A549 treated with AZD9567 at 1 μM for 4 hours (cell line): ENCODE results near the gene UCK2. TPM values are rescaled to one million over a fixed set of nuclear protein-coding genes. Genes with fewer than 3 reads are reported as not detected.

Source experiments
- total RNA-seq: library from RNA; stranded (reverse); fragments of 200-300 nt; extraction: Qiagen RNA extraction; gene quantifications from 5 replicates; pipeline ENCODE4 v1.2.3, GENCODE V29; 2022; ENCODE audit not compliant: insufficient read depth

The UCK2 gene
- total RNA-seq = 111 to 115 TPM (median 113 TPM) in 5 replicates

GRCh38 chr1:165827268-165828102 is at the start of gene UCK2:
UCK2 (plus strand) TSS chr1:165827614; CDS start chr1:165827834, 220 bp downstream.

Other genes with a start within 250 kb of the UCK2 start
- gene MGST3, start 196.4 kb upstream of the UCK2 start, total RNA-seq = 201 to 255 TPM (median 203 TPM) in 5 replicates
- gene ALDH9A1, start 129.1 kb upstream of the UCK2 start, total RNA-seq = 42.4 to 46.3 TPM (median 43.4 TPM) in 5 replicates
- 159 to 178 TPM (median 161 TPM) in 5 replicates for gene TMCO1, start 58.7 kb upstream of the UCK2 start, total RNA-seq